Bronchial epithelial cell (primary cell): ENCODE measurements around the gene VRK1. TPM values are rescaled to one million over a fixed set of nuclear protein-coding genes. Genes with fewer than 3 reads are reported as not detected.

Experiments used
- DNase-seq: peaks from one replicate; pipeline ENCODE4 v3.0.0-alpha.2; 2010; ENCODE audit warnings: low read depth
- FAIRE-seq: peaks from 2 replicates; lab custom pipeline; 2011; peaks lifted over from hg19 to GRCh38; lab: Jason Lieb, UNC
- H3K27me3 ChIP-seq: 2 replicates; pipeline ENCODE4 v1.5.1; 2011; ENCODE audit warnings: low read length; ENCODE audit not compliant: control insufficient read depth, insufficient read depth
- H3K36me3 ChIP-seq: 2 replicates; pipeline ENCODE4 v1.5.1; 2011; ENCODE audit warnings: low read length; ENCODE audit not compliant: control insufficient read depth, insufficient read depth
- H3K4me3 ChIP-seq: 2 replicates; pipeline ENCODE4 v1.5.1; 2011; ENCODE audit warnings: mild to moderate bottlenecking, low read depth, low read length, control low read depth
- total RNA-seq: library from RNA; depleted of rRNA; stranded (reverse); fragments of >200 nt; gene quantifications from 2 replicates; pipeline ENCODE4 v1.2.1, GENCODE V29; 2014
- TF ChIP-seq, protein P1 (sequence below): IDR thresholded peaks from 2 replicates; pipeline ENCODE4 v1.5.1; 2011; ENCODE audit warnings: mild to moderate bottlenecking, moderate library complexity, low read length, control low read depth, inconsistent platforms; ENCODE audit not compliant: insufficient read depth, severe bottlenecking

The VRK1 gene
- total RNA-seq, 1 donor from 2014 or later: 12.6 TPM

DNA sequence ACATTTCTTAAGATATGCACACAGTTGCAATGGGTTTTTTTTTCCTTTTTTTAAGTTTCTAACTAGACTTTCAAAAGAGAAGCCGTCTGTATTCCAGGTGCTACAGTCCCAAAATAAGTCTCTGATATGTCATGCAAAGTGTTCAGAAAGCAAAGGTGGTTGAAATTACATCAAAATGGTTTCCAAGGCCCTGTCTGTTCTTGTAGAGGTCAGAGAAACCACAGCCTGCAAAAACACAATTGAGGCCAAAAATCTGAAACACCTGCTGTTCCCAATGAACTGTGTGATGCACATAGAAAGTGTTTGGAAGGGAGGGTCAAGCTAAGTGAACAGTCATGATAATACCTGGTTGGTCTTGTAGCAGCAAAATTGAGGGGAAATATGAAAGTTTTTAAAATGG, 91.0 kb downstream of the VRK1 start:
- TF ChIP-seq, protein P1, sequence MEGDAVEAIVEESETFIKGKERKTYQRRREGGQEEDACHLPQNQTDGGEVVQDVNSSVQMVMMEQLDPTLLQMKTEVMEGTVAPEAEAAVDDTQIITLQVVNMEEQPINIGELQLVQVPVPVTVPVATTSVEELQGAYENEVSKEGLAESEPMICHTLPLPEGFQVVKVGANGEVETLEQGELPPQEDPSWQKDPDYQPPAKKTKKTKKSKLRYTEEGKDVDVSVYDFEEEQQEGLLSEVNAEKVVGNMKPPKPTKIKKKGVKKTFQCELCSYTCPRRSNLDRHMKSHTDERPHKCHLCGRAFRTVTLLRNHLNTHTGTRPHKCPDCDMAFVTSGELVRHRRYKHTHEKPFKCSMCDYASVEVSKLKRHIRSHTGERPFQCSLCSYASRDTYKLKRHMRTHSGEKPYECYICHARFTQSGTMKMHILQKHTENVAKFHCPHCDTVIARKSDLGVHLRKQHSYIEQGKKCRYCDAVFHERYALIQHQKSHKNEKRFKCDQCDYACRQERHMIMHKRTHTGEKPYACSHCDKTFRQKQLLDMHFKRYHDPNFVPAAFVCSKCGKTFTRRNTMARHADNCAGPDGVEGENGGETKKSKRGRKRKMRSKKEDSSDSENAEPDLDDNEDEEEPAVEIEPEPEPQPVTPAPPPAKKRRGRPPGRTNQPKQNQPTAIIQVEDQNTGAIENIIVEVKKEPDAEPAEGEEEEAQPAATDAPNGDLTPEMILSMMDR: no peak
- no peak for FAIRE-seq
- no peaks in the 10 kb centered on the region for H3K27me3 ChIP-seq

DNA sequence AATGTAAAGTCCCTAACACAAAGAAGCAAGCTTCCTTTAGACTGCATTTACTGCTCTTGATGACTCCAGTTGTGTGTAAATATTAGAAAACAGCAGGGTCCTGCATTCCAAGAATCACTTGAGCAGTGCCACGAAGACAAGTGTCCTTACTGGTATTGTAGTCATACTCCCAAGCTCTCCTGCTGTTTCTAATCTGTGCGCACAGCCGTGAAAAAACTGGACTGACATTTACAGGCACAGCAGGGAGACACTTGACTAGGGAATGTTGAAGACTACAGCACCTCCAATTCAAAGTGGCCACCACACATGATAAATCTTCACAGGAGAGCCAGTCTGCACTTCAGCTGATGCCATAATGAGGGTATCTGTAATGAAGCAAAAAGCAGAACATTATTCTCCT, 91.4 kb downstream of the VRK1 start:
- Histone ChIP-seq H3K4me3 (no peak overlapping the region), H3K27me3 (no peaks in the 10 kb centered on the region), H3K36me3 (no peaks in the 10 kb centered on the region)
- DNase-seq: no peak
- FAIRE-seq: no peak
- TF ChIP-seq, protein P1: no peak

More for the DNA sequence above, 91.0 kb downstream of the VRK1 start:
- no peak for DNase-seq
- no peaks in the 10 kb centered on the region for H3K36me3 ChIP-seq
- H3K4me3 ChIP-seq: no peak overlapping the region

DNA sequence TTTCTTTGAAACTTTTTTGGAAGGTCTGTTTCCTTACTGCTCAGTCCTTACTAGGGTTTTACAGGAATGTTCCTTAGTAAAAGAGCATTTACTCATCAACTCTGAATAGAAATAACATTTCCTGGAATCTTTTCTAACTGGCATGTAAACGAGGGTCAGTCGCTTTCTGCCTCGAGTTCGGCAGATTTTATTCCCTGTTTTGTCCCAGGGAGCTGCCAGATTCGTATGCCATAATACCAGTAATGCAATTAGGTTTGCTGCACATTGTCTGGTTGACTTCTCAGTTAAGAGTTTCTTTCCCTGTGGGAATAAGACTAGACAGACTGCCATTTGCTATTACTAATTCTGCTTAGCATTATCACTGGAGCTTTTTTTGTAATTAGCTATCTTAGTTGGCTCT, 91.9 kb downstream of the VRK1 start:
- no peaks in the 10 kb centered on the region for H3K27me3 ChIP-seq
- no peaks in the 10 kb centered on the region for H3K36me3 ChIP-seq
- TF ChIP-seq, protein P1: no peak
- no peak for DNase-seq
- no peak for FAIRE-seq
- no peak overlapping the region for H3K4me3 ChIP-seq

DNA sequence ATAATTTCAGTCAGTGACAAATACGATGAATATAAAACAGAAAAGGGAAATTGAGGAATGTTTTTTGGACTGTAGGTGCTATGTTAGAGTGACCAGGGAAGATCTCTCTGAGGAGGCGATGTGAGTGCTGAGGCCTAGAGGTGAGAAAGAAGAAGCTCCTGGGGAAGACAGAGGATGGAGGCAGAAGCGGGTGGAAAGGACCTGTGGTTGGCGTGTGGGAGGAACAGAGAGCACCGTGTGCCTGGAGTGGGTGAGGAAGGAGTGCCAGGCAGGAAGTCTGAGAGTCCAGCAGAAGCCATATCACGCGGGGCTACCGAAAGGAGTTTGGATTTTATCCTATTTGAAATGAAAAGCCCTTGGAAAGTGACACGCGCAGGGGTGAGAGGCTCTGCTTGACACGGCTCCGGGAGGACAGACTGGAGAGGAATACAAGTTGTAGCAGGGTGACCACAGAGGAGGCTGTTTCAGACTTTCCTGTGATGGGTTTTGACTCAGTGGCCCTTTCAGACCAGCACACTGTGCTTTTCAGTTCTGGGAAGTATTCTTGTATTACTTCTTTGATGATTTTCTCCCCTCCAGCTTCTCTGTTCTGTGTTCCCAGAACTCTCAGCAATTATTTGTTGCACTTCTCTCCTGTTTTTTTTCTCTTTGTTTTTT, 96.9 kb downstream of the VRK1 start:
- TF ChIP-seq, protein P1: no peak
- no peaks in the 10 kb centered on the region for H3K36me3 ChIP-seq
- DNase-seq: no peak
- FAIRE-seq: no peak
- H3K27me3 ChIP-seq: no peaks in the 10 kb centered on the region
- H3K4me3 ChIP-seq: no peak overlapping the region

DNA sequence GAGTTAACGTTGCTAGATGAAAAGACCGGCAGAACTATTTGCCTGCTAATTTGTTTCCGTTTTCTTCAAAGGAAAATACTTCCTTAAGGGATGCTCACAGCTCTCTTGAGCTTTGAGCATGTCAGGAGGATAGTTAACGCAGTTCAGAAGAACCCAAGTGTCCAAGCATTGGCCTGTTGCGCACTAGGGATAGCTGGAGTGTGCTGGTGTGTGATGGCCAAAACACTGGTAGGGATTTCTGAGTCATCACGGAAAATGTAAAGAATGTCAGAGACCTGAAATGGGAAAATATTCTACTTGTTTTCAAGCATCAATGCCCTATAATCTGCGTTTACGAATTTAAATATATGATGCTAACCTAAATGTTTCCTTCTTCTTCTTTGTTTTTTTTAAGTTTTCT, 97.8 kb downstream of the VRK1 start:
- FAIRE-seq (no peak), DNase-seq (no peak)
- no peak overlapping the region for H3K4me3 ChIP-seq
- no peaks in the 10 kb centered on the region for H3K27me3 ChIP-seq
- no peaks in the 10 kb centered on the region for H3K36me3 ChIP-seq
- TF ChIP-seq, protein P1: no peak
